C4-2B (cell line): ENCODE results near the gene INMT.

Experiments
- H3K27ac ChIP-seq: fragments of 450-650 bp; 2 replicates; pipeline ENCODE4 v1.5.1; 2017
- ZFX ChIP-seq: fragments of 450-650 bp; IDR thresholded peaks from 2 replicates; pipeline ENCODE4 v1.6.1; 2017
- TF ChIP-seq, protein P1 (sequence below): fragments of 450-650 bp; conservative IDR thresholded peaks from 2 replicates; pipeline ENCODE4 v1.5.1; 2017; ENCODE audit warnings: mild to moderate bottlenecking

INMT gene

DNA sequence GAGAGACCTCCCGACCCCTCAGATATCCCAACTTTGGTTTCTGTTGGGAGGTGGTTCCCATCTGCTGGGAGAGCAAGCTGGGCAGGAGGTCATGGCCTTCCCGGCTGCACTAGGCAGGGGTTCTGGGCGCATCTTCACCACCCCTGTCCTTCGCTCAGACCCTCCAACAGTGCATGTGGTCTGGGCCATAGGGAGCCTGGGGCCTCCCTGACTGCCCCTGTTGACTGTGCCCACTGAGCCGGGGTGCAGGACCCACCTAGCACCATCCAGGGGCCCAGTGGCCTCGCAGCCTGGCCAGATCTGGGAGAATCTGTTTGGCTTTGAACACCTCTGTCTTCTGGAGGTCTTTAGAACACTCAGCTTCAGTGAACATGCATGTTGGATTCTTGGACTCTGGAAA lies 18.7 kb upstream of the INMT start:
- no peak overlapping the region for H3K27ac ChIP-seq
- TF ChIP-seq, protein P1, sequence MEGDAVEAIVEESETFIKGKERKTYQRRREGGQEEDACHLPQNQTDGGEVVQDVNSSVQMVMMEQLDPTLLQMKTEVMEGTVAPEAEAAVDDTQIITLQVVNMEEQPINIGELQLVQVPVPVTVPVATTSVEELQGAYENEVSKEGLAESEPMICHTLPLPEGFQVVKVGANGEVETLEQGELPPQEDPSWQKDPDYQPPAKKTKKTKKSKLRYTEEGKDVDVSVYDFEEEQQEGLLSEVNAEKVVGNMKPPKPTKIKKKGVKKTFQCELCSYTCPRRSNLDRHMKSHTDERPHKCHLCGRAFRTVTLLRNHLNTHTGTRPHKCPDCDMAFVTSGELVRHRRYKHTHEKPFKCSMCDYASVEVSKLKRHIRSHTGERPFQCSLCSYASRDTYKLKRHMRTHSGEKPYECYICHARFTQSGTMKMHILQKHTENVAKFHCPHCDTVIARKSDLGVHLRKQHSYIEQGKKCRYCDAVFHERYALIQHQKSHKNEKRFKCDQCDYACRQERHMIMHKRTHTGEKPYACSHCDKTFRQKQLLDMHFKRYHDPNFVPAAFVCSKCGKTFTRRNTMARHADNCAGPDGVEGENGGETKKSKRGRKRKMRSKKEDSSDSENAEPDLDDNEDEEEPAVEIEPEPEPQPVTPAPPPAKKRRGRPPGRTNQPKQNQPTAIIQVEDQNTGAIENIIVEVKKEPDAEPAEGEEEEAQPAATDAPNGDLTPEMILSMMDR: no peak
- TF ChIP-seq ZFX: no peak

- H3K27ac ChIP-seq: no peak overlapping the region
- TF ChIP-seq, protein P1: no peak
- no peak for TF ChIP-seq ZFX
Measured at GRCh38 chr7:30733691-30734090, 18.2 kb upstream of the INMT start.

DNA sequence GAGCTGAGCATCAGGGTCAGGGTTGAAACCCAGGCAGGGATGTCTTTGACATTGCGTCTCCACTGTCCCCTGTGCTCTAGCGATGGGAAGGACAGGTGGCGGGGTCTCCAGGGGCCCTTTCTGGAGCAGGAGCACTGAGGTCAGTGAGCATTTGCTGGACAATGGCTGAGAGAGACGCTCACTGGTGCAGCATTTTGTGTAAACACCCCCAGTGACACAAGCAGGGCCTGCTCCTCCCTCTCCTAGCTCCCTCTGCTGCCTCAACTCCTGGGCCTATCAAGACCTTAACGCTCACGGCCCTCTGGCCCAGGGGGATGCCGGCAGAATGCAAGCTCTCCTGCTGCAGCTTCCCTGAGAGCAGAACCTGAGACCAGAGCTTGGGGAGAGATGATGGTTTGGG lies 17.4 kb upstream of the INMT start:
- no peak overlapping the region for H3K27ac ChIP-seq
- no peak for TF ChIP-seq ZFX
- TF ChIP-seq, protein P1: no peak

- no peak for TF ChIP-seq ZFX
- TF ChIP-seq, protein P1: no peak
- no peak overlapping the region for H3K27ac ChIP-seq
Measured at GRCh38 chr7:30735631-30736030, 16.3 kb upstream of the INMT start.

- TF ChIP-seq ZFX: no peak
- no peak overlapping the region for H3K27ac ChIP-seq
Measured at GRCh38 chr7:30736291-30736690, 15.6 kb upstream of the INMT start.

GRCh38 chr7:30738026-30738915 lies 13.7 kb upstream of the INMT start:
- no peak overlapping the region for H3K27ac ChIP-seq
- TF ChIP-seq, protein P1: no peak
- TF ChIP-seq ZFX: no peak

GRCh38 chr7:30739691-30740090 lies 12.2 kb upstream of the INMT start:
- no peak overlapping the region for H3K27ac ChIP-seq
- TF ChIP-seq, protein P1: no peak
- no peak for TF ChIP-seq ZFX
